HG03439 (cell line): ENCODE measurements around the gene PTPN13.

ENCODE experiments used
- ATAC-seq: cut with Tn5 transposase; IDR thresholded peaks from one replicate; pipeline ENCODE4 v1.9.1; 2021; ENCODE audit warnings: mild to moderate bottlenecking, moderate library complexity; ENCODE audit not compliant: unreplicated experiment

PTPN13 gene

DNA sequence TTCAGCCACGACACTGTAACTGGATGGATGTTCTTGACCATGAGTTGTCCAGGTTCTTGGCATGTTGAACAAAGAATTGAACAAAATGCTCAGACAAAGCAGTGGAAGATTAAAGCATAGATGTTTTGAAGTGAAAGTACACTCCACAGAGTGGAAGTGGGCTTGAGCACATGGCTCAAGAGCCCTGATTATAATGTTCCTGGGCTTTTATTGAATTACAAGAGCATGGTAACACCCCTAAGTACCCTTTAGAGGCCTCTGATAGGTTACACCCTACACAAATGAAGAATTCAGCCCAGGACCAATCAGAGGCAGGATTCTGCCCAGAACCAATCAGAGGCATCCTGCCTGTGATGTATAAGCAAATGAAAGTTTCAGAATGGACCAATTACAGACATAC is 221.5 kb downstream of the PTPN13 start:
- no peak for ATAC-seq

- no peak for ATAC-seq
Observed at GRCh38 chr4:86816501-86817273, 222.6 kb downstream of the PTPN13 start.

- no peak for ATAC-seq
Observed at GRCh38 chr4:86818211-86818610, 224.1 kb downstream of the PTPN13 start.

DNA sequence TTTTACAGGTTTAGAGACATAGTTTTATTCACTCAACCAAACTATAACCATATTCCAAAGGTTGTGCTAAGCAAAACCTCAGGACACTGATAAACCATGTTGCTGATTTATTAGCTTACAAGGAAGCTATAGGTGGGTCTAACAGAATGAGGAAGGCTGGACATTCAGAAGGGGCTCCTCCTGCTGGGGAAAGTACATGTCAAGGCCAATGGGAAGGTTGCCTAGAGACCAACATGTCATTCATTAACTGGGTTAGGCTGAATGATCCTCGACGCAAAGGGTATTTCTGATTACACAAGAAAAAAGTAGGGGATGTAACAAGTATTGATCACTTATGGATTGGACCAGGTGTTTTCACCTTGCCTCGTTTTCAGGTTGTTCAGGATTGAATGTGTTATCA is 224.7 kb downstream of the PTPN13 start:
- no peak for ATAC-seq

- ATAC-seq, result no peak
Observed at GRCh38 chr4:86819561-86819960, 225.4 kb downstream of the PTPN13 start.

DNA sequence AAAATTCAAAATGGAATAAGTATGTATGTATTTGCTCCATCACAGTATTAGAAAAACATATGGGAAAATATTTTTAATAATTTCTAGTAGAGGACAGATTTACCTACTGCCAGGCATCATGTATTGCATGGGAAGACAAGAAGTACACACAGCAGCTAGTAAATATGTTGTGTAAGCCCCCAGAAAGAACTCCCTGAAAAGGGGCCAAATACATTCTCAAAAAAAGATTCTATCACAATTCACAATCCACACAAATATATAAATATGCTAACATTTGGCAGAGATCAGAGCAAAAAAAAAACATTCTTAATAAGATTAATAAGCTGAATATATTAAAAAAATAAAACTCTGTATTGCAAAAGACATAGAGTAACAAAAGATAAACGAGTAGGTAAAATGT is 227.0 kb downstream of the PTPN13 start:
- ATAC-seq, result no peak

- ATAC-seq, result no peak
Observed at GRCh38 chr4:86822136-86822535, 228.0 kb downstream of the PTPN13 start.

- ATAC-seq, result no peak
Observed at GRCh38 chr4:86825511-86825910, 231.4 kb downstream of the PTPN13 start.

DNA sequence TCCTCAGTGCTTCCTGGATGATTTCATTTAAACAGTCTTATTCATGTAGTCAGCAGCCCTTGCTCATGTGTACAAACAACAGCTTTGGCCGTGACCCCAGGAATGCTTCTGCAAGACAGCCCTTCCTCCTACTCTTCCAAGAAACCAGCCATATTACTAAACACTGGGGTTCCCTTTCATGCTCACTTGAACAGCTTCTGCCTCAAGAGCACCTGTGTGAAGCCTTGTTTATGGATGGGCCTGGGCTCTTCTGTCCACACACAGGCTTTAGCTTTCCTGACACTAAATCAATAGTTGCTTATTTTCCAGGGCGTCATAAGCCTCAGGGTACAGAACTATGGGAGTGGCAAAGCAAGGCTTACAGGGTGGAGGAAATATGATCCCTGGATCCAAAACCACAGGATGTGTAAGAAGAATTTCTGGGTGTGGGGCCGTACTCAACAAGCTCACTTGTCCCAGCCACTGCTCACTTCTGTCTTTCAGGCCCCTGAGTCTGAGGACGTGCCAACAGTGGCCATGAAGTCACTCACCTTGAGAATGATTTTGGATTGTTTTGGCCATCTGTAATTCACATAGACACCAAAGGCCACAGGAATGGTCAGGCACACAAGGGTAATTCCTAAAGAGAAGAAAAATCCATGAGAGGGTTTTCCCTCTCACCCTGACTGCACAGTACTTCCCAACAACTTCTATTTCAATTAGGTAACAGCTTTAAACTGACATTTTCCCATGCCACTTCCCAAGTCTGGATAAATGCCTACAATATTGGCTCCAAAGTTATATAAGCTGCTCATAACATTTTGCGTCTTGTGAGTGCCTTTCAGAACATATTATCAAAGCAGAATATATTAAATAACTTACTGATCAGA is 237.4 kb downstream of the PTPN13 start:
- ATAC-seq, result no peak

DNA sequence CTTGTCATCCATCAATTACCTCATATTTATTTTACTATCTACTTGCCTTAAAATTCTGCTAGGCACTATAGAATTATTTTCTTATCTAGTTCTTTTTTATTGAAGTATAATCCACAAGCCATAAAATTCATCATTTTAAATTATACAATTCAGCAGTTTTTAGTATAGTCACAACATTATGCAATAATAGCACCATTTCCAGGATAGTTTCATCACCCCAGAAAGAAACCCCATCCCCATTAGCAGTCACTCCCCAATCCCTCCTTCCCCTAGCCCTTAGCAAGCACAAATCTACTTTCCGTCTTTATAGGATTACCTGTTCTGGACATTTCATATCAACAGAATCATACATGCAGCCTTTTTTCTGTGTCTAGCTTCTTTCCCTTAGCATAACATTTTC is 239.5 kb downstream of the PTPN13 start:
- no peak for ATAC-seq

- ATAC-seq, result no peak
Observed at GRCh38 chr4:86834901-86835300, 240.8 kb downstream of the PTPN13 start.

GRCh38 chr4:86835677-86836076 is 241.6 kb downstream of the PTPN13 start:
- no peak for ATAC-seq

DNA sequence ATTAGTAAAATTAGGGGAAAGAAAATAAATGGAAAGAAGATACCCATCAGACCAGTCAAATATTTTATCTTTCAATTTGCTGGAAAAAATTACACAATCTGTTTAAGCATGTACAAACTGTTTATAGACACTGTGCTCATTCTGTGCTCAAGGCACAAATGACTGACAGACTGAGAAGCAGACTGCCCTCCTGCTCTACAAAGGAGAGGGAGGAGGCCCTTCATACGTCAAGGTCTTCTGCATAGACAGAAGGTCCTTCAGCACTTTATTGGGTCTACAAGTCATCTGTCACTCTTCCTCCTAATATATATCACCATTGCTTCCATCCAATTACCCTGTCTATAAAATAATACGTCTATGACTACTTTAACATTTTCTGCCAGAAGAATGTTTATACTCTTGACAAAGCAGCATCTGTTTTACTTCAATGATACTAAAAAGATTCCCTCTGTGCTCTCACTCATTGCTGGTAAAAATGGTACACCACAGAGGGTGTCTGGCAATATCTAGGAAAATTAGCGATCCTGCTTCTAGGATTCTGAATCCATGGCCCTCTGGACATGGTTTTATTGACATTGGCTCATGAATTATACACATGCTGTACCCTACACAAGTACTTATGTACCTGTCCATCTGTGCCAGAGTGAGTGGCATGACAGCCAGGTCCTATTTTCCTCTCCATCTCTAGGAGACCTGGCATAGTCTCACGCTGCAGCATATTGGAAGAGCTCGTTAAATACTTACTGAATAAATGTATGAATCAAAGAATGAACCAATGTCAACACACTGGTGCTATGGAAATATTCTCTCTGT is 243.8 kb downstream of the PTPN13 start:
- ATAC-seq, result no peak

- ATAC-seq, result no peak
Observed at GRCh38 chr4:86840858-86841257, 246.7 kb downstream of the PTPN13 start.

DNA sequence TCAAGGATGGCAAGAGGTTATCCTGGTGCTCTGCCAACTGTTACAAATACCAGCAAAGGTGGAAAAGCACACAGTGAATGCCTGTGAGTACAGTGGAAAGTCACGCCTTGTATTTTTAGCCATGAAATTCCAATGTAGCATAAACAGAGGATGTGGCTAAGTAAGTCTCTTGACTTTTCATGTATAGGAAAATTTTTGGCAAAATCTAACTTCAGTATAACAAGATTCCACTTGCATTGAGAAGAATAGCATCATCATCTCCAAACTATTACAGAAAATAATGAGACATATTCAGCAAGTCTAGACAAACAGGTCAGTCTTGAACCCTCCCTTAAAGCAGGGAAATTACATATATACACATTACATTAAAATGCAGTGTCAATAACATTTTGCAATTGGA is 247.2 kb downstream of the PTPN13 start:
- no peak for ATAC-seq

- no peak for ATAC-seq
Observed at GRCh38 chr4:86845593-86845992, 251.5 kb downstream of the PTPN13 start.

GRCh38 chr4:86846921-86847320 is 252.8 kb downstream of the PTPN13 start:
- ATAC-seq, result no peak

DNA sequence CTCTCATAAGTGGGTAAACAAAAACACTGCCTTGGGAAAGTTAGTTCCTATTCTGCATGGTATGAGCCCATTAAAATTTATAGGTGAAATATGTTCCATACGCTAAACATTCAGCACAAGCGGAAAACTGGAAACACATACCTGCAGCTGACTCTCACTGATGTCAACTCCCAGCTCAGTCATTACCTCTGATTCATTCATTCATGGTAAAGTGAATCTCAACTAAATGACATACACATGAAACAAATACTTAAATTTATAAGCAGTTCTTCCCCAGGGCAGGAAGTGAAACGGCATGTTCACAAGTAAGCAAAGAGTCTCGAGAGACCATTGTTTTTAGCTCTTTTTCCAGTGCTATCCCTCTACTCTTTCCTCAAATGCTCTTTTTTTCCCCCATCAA is 253.5 kb downstream of the PTPN13 start:
- no peak for ATAC-seq

DNA sequence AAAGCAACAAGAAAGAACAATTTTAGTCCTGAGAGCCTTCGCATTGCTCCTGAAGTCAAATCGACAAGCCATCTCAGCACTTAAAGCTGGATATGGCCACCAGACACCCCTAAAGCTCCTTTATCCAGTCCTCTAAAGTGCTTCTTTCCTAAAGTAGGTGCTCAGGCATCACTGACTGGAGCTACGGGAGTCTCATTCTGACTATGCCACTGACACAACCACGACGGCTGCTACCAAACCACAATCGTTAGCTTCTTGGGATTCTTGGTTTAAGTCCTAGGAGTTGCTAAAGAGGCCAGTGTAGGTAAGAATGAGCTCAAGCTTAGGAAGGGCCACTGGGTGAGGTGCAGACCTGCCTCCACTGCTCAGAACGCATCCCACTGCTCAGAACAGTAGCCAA is 254.0 kb downstream of the PTPN13 start:
- ATAC-seq, result no peak

DNA sequence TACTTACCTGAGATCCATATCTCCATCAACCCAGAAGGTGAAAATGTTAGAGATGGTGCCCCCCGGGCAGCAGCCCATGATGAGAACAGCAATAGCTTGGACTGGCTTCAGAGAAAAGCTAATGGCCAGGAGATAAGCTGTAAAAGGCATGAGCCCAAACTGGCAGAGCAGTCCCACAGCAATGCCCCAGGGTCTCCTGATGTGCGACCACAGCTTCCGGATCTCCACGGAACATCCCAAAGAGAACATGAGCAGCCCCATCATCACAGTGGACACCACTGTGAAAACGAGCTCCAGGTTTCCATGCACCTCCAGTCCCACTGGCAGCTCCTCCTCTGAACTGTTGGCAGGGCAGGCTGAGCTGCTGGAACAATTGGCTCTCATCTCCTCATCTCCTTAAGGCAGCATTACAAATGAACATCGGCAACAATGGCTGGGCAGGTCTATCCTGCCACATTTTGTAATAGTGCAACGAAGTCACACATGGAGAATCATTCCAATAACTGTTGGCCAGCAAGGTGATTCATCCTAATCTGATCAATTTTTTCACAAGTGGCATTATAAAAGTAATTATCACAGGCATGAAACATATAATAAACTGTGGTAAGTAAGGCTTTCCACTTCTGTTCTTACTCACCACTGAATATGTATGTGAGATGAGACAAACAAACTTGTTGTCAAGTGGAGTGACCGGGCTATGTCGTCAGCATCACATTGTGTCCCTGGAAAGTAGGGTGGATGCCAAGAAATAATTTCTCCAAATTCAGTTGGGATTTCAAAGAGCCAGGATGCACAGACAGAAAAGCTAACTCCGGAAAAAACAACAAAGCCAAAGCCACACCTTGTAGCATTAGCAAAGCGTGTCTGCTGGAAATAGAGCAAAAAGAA is 254.9 kb downstream of the PTPN13 start, which contains the start of gene SLC10A6:
SLC10A6 (minus strand) TSS at position 653 of the 888 bp plus-strand sequence; CDS start at position 384, 269 bp downstream.
- ATAC-seq, result no peak
